ENCODE data around the gene PTPRJ.

The PTPRJ gene

DNA sequence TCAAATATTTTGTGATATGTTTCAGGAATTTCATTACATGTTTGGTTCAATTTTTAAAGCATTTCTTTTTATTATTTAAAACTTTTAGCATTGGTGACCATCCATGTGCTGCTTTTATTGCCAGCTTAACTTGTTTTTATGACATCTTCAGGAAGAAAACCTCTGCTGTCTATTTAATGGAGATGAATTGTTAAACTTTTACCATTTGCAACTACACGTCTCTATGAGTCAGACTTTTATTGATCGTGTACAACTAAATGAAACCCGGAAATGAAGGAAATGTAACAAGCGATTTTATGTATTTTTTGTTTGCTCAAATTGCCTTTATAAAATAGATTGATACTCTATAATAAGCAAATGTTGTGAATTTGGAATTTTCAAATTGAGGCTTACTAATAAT, 113.0 kb downstream of the PTPRJ start:
- no peak for DNase-seq (ENCODE audit: low read depth, low spot score)

DNA sequence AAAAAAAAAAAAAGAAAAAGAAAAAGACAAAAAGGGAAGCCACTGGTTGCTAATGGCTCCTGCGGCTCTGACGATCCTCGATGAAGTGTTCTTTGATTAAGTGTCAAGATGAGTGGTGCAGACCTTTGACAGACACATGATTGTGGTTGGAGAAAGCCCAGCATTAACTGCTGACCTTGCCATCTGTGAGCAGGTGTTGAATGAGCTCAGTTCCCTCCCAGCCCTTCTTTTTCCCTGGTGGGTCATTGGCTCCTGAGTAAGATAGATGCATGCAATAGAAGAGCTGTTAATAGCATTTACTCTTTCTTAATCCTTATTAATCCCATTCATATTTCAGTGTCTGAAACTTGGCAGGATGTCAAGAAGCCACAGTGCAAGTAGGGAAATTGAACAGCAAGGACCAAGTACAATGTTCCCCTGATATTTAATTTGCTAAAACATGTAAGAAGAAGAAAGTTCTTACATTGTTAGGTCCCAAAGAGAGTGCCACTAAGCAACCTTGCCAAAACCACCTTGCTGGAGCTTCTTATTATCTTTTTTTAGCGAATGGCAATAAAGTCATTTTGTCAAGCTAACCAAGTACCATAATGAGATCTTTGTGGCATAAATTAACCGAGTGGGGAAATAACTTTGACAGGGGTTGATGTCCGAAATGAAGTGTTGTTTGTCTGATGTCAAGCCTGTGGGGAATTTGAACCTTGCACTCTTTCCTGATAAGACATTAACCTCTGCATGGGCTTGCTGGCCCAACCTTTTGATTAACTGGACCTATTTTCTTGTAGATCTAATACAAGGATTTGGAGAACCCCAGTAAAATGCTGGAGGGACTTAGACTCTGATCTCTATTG, 113.7 kb downstream of the PTPRJ start:
- no peak for DNase-seq (ENCODE audit: low read depth, low spot score)

DNA sequence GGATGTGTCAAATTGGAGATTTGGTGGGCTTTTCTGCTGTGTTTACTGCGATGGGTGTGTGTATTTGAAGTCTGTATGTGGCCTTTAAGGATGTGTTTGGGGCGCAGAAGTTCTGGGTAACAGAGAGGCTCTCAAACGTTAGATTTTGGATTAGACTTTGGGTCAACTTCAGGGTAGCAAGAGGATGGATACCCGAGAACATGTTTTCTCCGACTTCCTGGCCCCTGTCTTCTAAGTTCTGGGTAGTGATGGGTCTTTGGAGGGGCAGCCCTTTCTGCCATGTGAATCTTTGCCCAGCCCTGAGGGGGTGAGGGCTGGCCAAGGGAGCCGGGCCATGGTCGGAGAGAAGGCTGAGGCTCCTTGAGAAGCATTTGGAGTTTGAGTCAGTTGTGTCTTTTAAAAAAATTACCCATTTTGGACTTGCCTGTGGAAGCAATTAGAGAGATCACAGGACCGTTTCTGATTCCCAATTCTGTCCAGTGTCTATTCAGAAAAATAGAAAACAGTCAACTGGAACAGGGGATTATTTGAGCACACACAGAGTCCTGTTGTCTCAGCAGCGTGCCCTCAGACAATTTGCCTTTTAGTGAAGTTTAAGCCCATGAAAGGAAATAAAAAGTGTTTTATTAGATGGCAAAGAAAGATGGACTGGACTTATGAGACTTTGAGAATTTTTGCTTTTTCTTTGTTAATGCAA, 114.4 kb downstream of the PTPRJ start:
- DNase-seq (ENCODE audit: low read depth, low spot score), result no peak

DNA sequence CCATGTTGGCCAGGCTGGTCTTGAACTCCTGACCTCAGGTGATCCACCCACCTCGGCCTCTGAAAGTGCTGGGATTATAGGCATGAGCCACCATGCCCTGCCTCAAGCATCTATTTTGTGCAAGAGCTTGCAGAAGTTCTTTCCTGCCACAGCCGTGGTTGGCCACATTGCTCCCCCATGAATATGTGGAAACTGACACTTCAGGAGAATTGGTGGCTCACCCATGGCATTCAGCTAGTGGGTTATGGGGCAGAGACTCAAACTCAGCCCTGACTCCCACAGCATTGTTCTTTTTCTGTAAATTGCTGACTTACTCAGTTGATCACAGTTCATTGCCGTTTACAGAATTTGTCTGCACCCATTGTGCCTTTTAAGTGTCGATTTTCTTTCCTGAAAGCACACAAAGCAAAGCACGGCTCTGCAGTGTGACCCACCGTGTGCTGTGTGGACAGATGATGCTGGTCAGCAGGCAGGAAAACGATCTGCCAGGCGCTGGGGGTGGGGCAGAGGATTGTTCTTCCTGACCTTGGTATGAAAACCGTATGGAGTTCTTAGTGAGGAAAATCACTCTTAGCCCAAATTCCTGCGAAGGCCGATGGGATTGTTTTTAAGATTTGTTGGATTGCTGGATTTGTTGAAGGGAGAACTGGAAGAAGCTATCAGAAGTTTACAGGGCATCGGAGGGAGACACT, 115.6 kb downstream of the PTPRJ start:
- DNase-seq (ENCODE audit: low read depth, low spot score), result no peak

DNA sequence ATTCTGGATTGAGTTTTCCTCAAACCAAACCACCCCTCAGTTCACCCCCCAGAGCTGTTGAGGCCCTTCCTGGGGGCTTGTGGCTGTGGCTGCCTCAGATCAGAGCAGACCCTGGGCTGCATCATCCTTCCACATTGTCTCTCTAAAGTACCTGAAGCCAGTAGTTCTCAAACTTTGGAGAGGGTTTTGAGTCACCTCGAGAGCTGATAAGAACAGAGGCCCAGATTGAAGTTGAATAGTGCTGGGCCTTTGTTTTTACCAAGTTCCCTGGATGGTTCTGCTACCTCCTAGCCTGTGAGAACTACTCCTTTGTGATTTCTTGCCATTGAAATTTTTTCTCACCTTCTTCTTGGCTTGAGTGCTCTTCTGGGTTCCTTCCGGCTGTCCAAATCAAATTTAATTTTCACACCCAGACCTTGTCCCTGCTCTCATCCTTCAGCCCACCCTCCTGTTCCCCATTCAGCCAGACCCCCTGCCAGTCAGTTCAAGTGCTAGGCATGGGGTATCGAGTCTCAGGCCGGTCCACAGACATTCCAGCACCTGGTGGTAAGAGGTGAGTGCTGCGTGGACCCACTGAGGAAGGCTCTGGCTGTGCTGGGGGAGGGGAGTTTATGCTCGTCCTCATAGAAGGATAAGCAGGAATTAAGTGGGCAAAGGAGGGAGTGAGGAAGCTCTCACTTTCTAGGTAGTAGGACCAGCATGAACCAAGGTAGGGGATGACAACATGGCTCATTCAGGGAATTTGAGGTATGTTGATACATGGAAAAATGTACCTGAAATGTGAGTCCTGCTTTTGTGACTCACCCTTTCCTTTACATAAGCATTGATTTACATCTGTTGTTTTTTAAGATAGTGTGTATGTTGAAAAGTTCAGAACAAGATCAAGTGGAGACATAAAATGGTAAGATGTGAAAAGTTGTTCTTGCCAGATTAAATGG, 116.5 kb downstream of the PTPRJ start:
- no peak for DNase-seq (ENCODE audit: low read depth, low spot score)

DNA sequence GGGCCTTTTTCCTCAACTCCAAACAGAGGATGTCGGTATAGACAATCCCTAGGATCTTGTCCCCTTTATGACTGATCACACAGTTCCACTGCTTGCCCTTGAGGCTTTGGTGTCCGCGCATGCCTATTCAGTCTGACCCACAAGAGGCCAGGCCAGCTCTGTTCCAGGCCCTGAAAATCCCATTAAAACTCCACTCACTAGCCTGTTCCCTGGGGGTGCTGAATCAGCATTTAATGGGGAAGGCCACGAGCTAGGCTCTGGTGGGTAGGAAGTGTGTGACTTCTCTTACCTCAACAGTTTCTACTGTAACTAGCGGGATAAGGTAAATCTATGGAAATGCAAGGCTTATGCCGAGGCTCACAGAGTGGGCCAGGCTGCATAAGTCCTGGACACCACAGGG, 117.7 kb downstream of the PTPRJ start:
- DNase-seq (ENCODE audit: low read depth, low spot score), result no peak

DNA sequence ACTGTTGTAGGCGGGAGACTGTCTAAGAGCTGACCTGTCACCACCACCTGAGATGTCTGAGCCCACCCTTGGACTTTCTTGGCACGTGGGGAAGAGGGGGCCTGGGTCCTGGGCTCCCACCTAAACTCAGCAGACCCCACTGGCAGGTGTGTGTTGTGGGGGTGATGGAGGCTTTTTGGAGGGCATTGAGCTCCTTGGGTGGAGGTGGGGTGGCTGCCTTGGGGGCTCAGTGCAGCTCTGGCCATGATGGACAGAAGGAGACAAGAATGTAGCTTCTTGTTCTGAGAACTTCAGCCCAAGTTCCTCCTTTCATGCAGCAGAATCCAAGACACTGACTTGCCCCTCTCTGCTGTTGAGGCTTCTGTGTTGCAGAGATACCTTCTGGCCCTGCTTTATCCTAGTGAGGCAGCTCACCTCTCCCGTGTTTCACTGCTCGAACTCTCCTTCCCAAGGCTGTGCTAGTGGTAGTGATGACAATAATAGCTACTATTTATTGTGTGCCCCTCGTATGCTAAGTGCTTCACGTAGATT, 119.6 kb downstream of the PTPRJ start:
- DNase-seq (ENCODE audit: low read depth, low spot score), result no peak

DNA sequence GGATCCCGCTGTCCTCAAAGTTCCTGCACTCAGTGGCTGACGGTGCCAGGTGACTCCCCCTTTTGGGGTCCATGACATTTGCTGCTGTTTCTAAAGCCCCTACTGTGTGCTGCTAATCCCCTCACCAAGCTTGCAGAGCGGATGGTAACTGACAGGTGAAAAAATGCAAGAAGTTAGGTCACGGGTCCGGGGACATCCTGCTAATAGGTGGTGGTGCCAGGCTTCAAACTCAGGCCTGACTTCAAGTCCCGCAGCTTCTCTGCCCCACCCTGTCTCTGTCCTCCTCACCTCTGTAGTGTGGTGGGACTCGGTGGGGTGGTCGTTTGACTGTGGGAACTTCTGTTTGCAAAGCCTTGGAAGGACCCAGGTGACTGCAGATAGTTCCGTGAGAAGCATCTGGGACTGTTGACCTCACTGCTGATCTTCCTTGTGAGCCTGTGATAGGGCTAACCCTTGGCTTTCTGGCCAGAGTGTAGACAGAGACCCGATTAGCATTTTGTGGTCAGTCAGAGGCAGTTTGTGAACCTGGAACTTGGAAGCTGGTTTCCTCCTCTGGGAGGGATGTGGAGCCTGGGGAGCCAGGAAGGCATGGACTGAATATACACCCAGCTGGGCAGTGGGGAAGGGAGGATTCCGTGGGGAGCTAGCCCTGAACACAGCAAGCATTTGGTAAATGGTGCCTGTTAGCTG, 120.8 kb downstream of the PTPRJ start:
- DNase-seq (ENCODE audit: low read depth, low spot score), result no peak

DNA sequence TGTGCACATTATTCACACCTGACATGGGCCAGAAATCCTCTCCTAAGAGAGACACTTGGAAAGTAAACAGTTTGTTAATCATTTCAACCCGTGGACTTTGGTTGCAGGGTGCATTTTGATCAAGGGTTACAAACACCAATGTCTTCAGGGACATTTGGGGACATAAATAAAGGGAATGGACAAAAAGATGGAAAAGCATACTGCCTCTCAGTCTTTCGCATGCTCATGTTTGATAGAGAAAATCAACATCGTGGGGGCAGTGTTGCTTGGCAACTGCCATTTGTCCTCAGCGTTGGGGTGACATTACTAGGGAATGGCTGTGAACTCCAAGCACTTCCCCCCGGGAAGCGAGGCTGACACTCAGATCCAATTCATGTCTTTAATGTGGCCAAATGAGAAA, 121.6 kb downstream of the PTPRJ start:
- no peak for DNase-seq (ENCODE audit: low read depth, low spot score)

DNA sequence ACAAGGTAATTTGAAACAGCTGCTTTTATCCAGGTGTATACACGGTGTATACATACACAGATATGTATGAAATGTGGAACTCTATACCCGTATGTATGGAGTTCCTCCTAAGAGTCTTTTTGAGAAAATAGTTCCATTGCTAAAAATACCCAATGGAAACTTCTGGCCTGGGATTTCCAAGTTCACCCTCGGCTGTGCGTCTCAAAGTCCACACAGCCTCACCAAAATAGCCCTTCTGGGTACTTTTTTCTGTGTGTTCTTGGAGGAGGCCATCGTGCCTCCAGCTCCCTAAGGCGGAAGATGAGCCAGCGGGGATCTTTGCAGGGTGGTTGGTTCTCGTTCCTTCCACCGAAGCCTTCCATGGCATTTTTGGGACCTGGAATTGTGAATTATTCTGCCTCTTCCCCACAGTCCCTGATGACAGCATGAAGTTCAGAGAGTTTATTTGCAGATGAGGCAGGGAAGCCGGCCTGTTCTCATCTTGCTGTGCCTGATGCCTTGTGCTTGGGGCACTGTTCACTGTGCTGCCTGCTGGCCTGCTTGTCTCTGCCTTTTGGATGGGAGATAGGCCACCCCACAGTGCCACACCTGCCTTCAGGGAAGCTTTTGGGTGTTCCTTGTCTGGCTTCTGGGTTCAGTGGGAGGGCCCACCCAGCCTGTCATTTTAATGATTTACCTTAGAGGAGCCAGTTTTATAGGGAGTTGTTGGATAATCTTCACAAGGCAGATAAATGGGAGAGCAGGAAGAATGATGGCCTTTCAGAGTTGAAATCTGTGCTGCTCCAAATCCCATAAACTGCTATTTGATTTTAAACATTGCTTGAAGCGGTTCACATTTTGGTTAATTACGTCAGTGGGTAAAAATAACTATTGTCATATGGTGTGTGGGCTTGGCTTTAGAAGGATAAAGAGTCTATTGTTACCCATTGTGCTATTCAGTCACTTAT, 123.5 kb downstream of the PTPRJ start:
- DNase-seq (ENCODE audit: low read depth, low spot score), result no peak

DNA sequence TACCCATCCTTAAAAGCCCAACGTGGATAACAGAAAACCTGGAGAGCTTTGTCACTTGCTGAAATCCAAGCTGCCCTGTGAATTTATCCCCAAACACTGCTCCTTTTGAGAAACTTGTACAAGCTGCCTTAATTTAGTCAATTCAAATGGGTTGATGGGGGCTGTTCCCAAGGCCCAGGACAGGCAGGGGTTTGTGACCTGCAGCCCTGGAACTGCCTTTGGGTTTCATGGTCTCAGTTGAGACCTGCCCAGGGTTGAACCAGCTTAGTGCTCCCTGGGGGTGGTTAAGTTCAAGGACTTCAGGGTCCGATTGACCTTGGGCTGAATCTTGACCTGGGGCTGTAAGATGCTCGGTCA, 124.2 kb downstream of the PTPRJ start:
- no peak for DNase-seq (ENCODE audit: low read depth, low spot score)

DNA sequence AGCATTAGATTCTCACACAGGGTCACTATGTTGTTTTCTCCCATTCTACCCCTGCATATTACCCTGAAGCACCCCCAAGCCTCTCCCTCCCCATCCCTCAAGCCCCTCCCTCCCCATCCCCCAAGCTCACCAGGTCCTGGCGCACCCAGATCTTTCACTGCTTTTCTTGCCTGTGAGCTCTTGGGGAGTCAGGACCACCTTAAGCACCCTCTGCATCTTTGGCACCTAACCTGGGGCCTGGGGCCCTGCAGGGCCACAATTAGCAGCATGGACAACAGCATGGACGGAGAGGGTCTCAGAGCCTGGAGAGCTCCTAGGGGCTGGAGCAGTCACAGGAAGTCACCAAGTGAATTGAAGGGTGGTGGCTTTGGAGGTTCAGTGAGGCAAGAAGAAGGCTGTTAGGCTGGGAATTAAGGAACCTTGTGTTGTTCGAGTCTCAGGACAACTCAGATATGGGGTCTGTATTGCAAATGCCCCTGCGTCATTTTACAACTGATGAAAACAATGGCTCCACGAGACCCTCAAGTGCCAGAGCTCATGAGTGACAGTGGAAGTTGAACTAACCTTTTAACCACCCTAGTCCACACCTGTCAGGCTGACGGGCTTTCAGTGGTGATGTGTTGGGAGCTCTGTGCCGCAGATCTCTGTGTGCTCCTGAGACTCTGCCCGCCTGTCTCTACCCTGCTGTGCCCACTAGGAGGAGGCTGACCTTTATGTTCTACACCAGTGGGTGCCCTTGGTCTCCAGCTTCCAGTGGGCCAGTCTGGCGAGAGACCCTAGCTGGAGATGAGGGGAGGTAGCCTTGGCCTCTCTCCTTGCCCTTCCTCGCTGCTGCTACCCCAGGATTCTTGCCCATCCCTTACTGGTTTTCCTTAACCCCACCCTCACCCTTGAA, 125.0 kb downstream of the PTPRJ start:
- no peak for DNase-seq (ENCODE audit: low read depth, low spot score)

DNA sequence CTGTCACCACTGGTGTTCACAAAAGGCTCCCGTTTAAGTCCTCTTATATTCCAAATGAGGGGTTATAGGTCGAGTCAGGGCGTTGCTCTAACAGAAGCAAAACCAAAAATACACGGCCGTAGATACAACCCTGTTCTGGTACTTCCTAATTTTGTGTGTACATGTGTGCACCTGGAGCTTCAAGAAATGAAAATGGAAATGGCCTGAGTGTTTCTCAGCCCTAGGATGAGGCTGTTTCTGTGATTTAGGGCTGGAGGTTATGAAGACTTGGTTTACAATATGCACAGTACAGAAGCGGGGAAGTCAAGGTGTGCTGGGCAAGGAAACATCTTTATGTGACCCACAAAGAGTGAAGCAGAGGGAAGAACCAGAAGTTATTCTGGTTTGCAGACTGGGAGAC, 125.8 kb downstream of the PTPRJ start:
- no peak for DNase-seq (ENCODE audit: low read depth, low spot score)

DNA sequence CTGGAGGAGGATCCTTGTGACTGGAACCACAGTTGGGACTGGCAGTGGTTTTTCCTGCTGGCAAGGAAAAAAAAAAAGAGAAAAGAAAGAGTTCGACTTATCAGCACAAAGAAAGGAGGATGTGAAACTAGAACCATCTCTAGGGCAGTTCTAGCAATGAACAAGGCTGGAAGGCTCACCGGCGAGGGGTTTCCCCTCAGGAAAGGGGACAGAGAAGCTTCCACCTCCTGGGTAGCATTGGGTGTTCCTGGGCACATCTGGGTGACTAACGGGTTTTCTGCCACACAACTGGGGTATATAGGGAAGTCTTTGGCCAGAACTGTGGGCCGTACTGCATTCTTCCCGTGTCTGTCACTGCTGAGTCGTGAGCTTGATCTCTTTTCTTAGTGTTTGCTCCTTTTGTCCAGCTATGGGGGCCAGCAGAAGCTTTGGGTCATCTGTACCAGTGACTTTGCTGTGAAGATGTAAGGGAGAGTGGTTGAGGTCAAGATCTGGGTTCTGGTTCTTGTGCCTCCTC, 126.9 kb downstream of the PTPRJ start:
- DNase-seq (ENCODE audit: low read depth, low spot score), result no peak

DNA sequence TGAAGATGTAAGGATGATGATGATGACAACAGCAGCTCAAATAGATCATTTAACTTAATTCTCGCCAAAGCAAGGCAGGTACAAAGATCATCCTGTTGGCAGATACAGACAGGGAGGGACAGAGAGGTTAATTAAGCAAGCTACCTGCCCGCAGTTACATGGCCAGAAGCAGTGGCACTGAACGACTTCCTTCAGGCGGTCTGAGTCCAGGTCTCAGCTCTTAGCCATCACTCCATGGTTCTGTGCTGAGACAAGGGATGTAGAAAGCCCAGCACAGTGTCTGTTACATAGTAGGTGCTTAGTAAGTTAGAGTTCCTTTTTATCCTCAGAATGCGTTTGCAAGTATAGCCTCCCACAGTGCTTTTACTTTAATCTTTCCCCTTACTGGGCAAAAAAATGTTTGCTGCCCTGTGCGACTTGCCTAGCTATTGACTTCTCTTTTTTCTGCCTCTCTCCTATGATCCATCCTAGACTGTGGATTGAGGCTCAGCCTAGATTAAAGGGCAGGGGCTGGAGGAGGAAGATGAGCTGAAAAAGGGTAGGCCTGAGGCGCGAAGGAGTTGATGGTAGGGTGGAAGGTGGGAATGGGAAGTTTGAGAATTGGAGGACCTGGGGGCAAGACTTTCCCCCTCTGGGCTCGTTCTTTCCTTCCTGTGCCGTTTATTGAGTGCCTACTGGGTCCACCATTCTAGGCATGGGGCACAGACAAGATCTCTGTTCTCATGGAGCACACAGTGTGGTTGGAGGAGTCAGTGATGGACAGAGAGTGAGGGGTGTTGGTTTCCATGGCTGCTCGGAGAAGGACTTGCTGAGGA, 128.1 kb downstream of the PTPRJ start:
- no peak for DNase-seq (ENCODE audit: low read depth, low spot score)

DNA sequence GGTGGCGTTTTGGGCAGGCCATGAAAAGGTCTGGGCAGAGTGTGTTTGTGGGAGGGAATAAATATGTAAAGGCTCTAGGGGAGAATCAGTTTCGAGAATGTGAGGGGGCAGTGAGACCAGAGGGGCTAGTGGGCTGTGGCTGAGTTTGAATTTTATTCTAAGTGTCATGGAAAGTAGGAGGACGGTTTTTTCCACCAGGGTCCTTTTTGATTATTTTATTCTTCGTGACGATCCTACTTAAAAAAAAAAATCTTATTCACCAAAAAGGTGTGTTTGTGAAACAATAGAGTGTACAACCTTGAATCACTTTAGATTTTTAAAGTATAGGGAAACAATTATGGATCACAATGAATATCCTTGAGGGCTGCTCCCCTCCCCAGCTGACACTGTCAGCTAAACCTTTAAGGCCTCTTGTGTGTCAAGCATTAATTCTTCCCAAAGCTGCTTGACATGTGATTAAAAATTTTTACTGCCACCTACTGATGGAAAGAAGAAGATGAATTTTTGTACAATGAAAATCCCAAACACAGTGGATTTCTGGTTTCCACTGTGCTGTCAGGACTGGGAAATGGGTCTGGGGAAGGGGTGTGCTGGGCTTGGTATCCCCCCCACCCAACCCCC, 128.8 kb downstream of the PTPRJ start:
- no peak for DNase-seq (ENCODE audit: low read depth, low spot score)

DNA sequence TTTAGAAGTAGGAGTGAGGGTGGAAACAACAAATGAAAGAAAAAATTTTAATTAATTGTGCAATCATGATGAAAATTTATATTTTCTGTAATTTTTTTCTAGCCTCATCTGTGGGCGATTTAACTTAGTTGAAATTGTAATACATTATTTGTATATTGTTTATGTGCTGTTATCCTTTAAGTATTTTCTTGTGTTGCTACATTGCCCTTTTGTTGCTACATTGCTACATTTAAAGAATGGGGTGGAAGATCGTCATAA, 130.1 kb downstream of the PTPRJ start:
- DNase-seq (ENCODE audit: low read depth, low spot score), result no peak
